ENCODE results near the gene RCBTB2.

Gene RCBTB2

DNA sequence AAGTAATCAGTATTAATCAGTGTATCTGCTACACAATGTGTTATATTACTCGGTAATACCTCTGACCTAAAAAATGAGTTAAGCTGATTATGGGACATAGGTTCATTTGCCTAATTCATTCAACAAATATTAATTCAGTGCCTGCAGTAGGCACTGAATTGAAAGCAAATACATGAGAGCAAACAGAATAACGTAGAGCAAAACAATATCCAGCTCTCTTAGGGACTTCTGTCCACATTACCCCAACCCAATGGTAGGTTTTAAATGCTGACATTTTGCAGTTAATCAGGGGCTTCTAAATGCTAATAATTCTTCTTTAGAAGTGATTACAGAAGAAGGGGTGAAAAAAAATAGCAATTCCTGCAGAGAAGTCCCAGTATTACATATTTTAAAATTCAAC lies 4.9 kb downstream of the RCBTB2 start:
- DNase-seq = no peak

GRCh38 chr13:48526286-48526685 lies 6.6 kb downstream of the RCBTB2 start:
- DNase-seq = no peak

- DNase-seq = no peak
Observed at GRCh38 chr13:48518083-48518482, 14.8 kb downstream of the RCBTB2 start.

- no peak for DNase-seq
Observed at GRCh38 chr13:48515732-48516131, 17.1 kb downstream of the RCBTB2 start.

DNA sequence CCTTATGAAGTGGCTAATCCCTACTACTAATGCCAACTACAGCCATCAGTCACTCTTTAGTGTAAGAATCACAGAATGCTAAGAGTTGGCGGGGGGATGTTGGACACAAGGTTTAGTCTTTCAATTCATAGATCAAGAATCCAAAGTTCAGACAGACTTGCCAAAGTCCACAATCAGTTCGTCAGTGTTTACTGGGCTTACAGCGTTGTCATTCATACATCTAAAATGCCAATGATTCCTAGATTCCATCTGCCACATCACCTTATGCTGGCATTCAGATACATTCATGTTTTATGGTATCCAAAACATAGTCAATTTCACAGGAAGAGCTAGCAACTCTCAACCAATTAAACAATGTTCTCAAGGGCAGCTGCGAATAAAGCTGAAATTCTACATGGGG lies 18.1 kb downstream of the RCBTB2 start:
- no peak for DNase-seq

DNA sequence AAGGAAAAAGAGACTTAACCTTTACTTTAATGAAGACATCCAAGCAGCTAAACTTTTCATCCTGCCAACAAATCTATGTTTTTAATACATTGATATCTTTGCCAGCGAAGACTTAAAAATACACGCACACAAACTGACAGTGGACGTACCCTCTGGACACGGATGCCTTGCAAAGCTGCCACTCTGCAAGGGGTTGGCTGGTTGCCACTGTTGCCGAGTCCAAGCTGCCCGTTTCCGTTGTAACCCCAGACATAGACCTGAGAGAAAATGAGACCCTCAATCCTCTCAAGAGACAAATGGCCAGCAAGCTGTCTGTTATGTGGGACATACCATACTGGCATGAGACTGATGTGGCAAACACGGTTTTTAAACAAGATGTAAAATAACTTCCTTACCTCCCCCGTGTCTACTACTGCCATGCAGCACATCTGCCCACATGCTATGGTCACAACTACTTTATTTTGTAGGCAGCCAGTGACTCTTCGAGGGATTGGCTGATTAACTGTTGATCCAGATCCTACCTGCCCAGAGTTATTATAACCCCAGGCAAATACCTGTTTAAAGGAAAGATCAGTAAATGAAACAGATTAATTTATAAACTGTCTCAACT lies 21.2 kb downstream of the RCBTB2 start:
- DNase-seq = peak in 1 of 2 experiments; percentile 26

DNA sequence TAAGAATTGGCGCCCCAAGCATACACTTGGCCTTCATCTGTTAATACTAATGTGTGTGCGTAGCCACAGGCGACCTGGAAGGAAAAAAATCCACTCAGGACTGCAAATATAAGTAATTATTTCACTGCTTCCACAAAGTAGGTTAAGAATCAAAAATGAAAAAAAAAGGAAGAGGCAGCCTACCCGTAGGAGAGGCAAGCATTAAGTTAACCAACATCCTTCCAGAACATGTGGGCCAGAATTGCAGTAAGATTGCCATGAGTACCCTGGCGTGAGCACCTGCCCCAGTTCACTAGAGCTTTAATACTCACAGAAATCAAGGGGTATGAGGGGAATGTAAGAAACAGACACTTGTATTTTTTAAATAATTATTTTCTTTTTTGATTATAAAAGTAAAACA lies 22.2 kb downstream of the RCBTB2 start:
- no peak for DNase-seq

- DNase-seq = no peak
Observed at GRCh38 chr13:48508011-48508410, 24.9 kb downstream of the RCBTB2 start.

- DNase-seq = no peak
Observed at GRCh38 chr13:48507021-48507420, 25.9 kb downstream of the RCBTB2 start.

DNA sequence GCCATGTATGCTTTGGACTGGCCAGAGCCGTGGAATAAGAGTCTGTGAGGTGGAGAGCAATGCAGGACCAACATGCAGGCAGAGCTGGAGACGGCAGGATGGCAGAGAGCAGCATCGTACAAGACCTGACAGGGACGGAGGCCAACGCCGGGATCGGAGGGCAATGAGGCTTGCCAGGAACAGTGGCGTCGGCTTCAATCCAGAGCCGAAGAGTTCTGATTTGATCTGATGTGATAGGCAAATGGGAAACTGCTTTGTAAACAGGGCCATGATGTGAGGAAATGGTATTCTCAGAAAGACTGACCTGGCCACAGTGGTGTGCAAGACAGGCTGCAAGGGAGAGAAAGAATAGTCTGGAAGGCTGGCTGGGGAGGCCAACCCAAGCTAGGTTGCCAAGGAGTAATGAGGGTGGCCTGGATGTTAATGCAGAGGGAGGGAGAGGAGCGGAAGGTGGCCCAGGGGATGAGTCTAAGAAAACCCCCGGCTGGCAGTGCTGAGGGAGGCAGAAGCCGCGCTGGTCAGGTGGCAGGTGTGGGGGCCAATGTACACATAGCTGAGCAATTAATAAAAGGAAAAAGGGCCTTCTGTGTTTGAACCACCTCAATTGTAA lies 26.7 kb downstream of the RCBTB2 start:
- no peak for DNase-seq

DNA sequence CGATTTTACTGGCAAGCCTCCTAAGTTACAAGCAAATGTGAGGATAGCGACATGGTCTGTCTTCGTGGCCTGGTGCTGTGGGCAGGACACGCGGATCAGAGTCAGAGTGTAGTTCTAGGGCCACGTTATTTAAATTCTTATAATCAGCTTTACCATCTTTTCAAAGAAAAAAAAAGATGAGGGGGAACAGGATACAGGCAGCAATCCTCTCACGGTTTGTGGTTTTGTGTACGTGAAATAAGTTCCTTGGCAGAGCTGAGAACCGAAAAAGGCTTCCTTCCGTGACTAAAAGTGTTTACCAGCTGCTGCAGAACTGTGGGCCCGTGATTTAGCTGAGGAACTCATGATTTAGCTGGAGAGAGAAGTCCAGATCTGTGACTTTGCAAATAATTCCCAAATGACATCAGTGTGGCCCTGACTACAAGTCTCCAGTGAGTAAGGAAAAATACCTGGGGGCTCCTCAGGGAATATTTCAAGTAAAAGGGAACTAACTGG lies 27.2 kb downstream of the RCBTB2 start:
- no peak for DNase-seq

DNA sequence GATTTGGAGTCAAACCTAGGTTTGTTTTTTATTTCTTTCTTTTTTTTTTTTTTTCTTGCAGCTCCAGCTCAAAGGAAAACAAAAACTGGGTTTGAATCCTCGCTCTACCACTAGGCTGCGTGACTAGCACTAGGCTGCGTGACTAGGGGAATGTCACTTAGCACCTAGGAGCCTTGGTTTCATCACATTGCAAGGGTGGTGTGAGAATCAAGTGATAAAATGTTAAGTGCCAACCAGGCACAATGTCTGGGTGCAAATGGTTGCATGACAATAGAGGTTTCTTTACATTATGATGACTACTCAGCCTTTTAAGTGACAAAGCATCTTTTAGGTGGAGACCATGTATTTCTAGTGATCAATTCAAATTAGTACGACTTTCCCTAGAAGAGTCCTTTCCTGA lies 27.9 kb downstream of the RCBTB2 start:
- no peak for DNase-seq

DNA sequence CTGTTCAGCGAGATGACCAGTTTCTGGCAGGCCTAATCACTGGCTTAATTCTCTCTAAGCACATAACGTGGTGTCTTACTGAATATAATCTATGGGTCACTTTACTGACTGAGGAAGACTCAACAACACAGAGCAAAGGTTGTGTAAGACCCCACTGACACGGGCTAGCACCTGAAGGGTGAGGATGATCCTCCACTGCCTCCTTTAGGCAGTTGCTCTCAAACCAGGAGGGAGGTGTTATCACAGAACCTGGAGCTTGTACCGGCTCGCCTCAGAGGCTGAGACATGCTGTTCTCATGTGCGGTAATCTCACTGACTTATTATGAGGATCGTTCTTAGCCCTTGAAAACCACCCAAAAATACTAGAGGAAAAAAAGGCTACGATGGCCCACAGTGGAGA lies 28.3 kb downstream of the RCBTB2 start:
- no peak for DNase-seq

GRCh38 chr13:48502601-48503319 lies 30.1 kb downstream of the RCBTB2 start:
- DNase-seq = no peak

DNA sequence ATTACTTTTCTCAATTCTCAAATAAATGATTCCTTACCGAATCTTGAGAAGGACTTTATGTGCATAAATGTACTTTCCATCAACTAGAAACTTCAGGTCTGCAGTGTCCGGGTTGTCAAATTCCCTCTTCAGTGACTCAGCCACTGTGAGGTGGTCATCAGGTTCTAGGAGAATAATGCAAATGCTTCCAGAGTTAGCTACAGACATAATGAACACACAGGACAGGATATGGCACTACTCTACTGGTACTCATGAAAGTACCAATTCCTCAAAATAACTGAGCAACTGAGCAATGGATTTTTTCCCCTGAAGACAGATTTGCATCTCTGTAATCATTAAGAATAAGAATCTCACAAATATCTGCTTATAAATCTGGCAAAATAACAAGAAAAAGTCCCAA lies 31.2 kb downstream of the RCBTB2 start:
- DNase-seq = no peak

DNA sequence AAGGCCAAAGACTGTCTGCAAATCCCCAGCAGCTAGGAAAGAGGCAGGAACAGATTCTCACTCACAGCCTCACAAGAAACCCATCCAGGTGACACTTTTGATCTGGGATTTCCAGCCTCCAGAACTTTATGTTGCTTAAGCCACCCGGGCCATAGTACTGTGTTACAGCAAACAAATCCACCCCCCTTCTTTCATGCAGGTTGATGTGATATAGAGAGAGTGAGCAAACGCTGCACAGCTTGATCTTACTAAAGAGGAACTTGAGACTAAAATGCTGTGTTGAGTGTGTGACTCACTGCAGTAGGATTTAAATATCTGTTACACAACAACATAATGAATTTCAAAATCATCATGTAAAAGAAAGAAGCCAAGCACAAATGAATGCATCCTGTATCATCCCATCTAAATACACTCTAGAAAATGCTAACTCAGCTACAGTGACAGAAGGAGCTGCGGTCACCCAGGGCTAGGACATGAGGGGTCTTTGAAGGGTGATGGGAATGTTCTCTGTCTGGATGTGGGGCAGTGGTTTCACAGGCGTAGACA lies 32.2 kb downstream of the RCBTB2 start:
- DNase-seq = no peak

DNA sequence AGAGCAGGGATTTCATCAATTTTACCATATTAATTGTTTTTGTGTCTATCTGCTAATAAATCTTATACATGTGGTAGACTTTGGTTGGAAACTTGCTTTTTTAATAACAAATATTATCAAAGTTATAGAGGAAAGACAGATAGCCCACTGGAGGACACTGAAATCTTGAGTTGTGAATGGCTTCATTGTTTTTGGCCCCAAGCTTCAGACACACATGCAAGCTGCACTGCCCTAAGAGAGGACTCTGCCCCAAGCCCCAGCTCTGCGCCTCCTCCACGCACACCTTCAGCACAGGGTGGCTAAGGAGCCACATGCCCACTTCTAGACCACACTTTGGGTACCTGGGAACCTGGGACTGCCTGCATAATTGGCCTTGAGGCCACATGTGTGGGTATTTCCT lies 35.2 kb downstream of the RCBTB2 start:
- DNase-seq = no peak

GRCh38 chr13:48496271-48497161 lies 36.4 kb downstream of the RCBTB2 start:
- DNase-seq = no peak

DNA sequence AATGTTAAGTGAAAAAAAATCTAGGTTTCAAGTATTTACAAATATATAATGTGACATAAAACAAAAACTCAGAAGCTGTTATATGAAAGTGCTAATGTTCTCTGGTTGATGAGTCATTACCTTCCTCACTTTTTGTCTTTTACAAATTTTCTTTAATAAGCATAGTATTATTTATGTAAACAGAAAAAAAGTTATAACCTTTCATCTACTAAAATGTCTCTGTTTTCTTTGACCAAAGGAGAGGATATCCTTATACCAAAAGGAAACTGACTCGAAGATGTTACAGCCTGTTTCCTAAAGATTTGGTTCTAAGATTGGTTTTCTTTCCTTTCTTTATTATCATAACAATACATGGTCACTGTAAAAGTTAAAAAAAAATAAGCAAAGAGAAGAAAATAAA lies 38.0 kb downstream of the RCBTB2 start:
- DNase-seq = no peak

GRCh38 chr13:48493851-48494250 lies 39.0 kb downstream of the RCBTB2 start:
- no peak for DNase-seq

- no peak for DNase-seq
Observed at GRCh38 chr13:48493066-48493765, 39.7 kb downstream of the RCBTB2 start.

GRCh38 chr13:48492470-48493065 lies 40.3 kb downstream of the RCBTB2 start:
- peak in 1 of 2 experiments; percentile 14 for DNase-seq

All from NCI-H524 (cell line).